GM23338 (cell line): Measurements from ENCODE around the gene LIPG. TPM values are rescaled to one million over a fixed set of nuclear protein-coding genes. Genes with fewer than 3 reads are reported as not detected.

ENCODE experiments used
- ATAC-seq: fragments of 200-7000 bp; cut with Tn5 transposase; 3 replicates; pipeline ENCODE4 v1.9.1; 2020
- DNase-seq: peaks from one replicate; pipeline ENCODE4 v3.0.0-alpha.2; 2015; ENCODE audit warnings: low spot score
- H2AFZ ChIP-seq: fragments of 200-600 bp; sonication (generic); 2 replicates; pipeline ENCODE4 v1.8.0; 2016; ENCODE audit warnings: antibody characterized with exemption, mild to moderate bottlenecking, moderate library complexity
- H3F3A ChIP-seq: fragments of 200-600 bp; sonication (generic); replicated peaks from 2 replicates; pipeline ENCODE4 v1.8.0; 2017; ENCODE audit warnings: antibody characterized with exemption, mixed run types, low read depth
- H3K27ac ChIP-seq: fragments of 200-600 bp; sonication (generic); 2 replicates; pipeline ENCODE4 v1.6.1; 2016; ENCODE audit warnings: low read depth
- H3K27me3 ChIP-seq: fragments of 200-600 bp; sonication (generic); 2 replicates; pipeline ENCODE4 v1.8.0; 2016; ENCODE audit warnings: mild to moderate bottlenecking, mixed run types, moderate library complexity; ENCODE audit not compliant: insufficient read depth
- H3K36me3 ChIP-seq: fragments of 200-600 bp; sonication (generic); 2 replicates; pipeline ENCODE4 v1.8.0; 2016; ENCODE audit warnings: mild to moderate bottlenecking; ENCODE audit not compliant: insufficient read depth
- H3K4me1 ChIP-seq: fragments of 200-600 bp; sonication (generic); 2 replicates; pipeline ENCODE4 v1.8.0; 2016; ENCODE audit warnings: mild to moderate bottlenecking, moderate library complexity; ENCODE audit not compliant: insufficient read depth
- H3K4me2 ChIP-seq: fragments of 200-600 bp; sonication (generic); 2 replicates; pipeline ENCODE4 v1.7.1; 2017; ENCODE audit warnings: mixed run types
- H3K4me3 ChIP-seq: fragments of 200-600 bp; sonication (generic); 2 replicates; pipeline ENCODE4 v1.6.1; 2016; ENCODE audit warnings: mixed run types
- H3K79me2 ChIP-seq: fragments of 200-600 bp; sonication (generic); replicated peaks from 2 replicates; pipeline ENCODE4 v1.8.0; 2017; ENCODE audit warnings: mild to moderate bottlenecking; ENCODE audit not compliant: insufficient read depth
- H3K9me2 ChIP-seq: fragments of 200-600 bp; sonication (generic); 2 replicates; pipeline ENCODE4 v1.8.0; 2017; ENCODE audit not compliant: insufficient read depth
- H4K20me1 ChIP-seq: fragments of 200-600 bp; sonication (generic); replicated peaks from 2 replicates; pipeline ENCODE4 v1.8.0; 2017; ENCODE audit warnings: mild to moderate bottlenecking; ENCODE audit not compliant: insufficient read depth
- H3K27ac Mint-ChIP-seq: 2 replicates; pipeline ENCODE4 v1.8.0; 2020; ENCODE audit warnings: inconsistent platforms, mild to moderate bottlenecking, moderate library complexity, mixed read lengths
- H3K27me3 Mint-ChIP-seq: 3 replicates; pipeline ENCODE4 v1.8.0; 2022; ENCODE audit warnings: low read depth, mild to moderate bottlenecking, moderate library complexity, mixed read lengths, inconsistent platforms; ENCODE audit not compliant: insufficient read depth, poor library complexity
- H3K36me3 Mint-ChIP-seq: 3 replicates; pipeline ENCODE4 v1.8.0; 2021; ENCODE audit warnings: low read depth, mild to moderate bottlenecking, inconsistent platforms, moderate library complexity, mixed read lengths
- H3K4me1 Mint-ChIP-seq: 3 replicates; pipeline ENCODE4 v1.8.0; 2020; ENCODE audit warnings: mild to moderate bottlenecking, inconsistent platforms, mixed read lengths
- H3K4me3 Mint-ChIP-seq: 3 replicates; pipeline ENCODE4 v1.8.0; 2021; ENCODE audit warnings: moderate library complexity, mild to moderate bottlenecking, inconsistent platforms, mixed read lengths
- H3K9me3 Mint-ChIP-seq: 3 replicates; pipeline ENCODE4 v1.8.0; 2020; ENCODE audit warnings: moderate library complexity, mild to moderate bottlenecking, inconsistent platforms, mixed read lengths
- CREB1 ChIP-seq: fragments of 250-450 bp; sonication (Bioruptor Pico); IDR thresholded peaks from 2 replicates; pipeline ENCODE4 v1.5.0; 2020; ENCODE audit warnings: low read depth, mild to moderate bottlenecking, moderate library complexity
- EZH2phosphoT487 ChIP-seq: fragments of 200-600 bp; sonication (generic); IDR thresholded peaks from one replicate; pipeline ENCODE4 v1.8.1; 2018; ENCODE audit warnings: antibody characterized with exemption; ENCODE audit not compliant: unreplicated experiment
- JUNB ChIP-seq: IDR thresholded peaks from one replicate; pipeline ENCODE4 v1.6.1; 2016; ENCODE audit warnings: antibody characterized with exemption; ENCODE audit not compliant: unreplicated experiment
- NANOG ChIP-seq: IDR thresholded peaks from 2 replicates; pipeline ENCODE4 v1.6.1; 2016; ENCODE audit warnings: antibody characterized with exemption, borderline replicate concordance
- POLR2AphosphoS5 ChIP-seq: IDR thresholded peaks from 2 replicates; pipeline ENCODE4 v1.6.1; 2016; ENCODE audit warnings: antibody characterized with exemption, low read depth
- STAT1 ChIP-seq: IDR thresholded peaks from one replicate; pipeline ENCODE4 v1.6.1; 2016; ENCODE audit warnings: antibody characterized with exemption; ENCODE audit not compliant: unreplicated experiment
- ZNF114 ChIP-seq: fragments of 250-450 bp; sonication (Bioruptor Pico); IDR thresholded peaks from 2 replicates; pipeline ENCODE4 v1.5.0; 2020; ENCODE audit warnings: mild to moderate bottlenecking, moderate library complexity
- ZNF331 ChIP-seq: fragments of 250-450 bp; sonication (Bioruptor Pico); IDR thresholded peaks from 2 replicates; pipeline ENCODE4 v1.5.0; 2020; ENCODE audit warnings: low read depth, mild to moderate bottlenecking, moderate library complexity
- ZNF462 ChIP-seq: fragments of 250-450 bp; sonication (Bioruptor Pico); IDR thresholded peaks from 2 replicates; pipeline ENCODE4 v1.5.0; 2020; ENCODE audit warnings: mild to moderate bottlenecking, moderate library complexity
- polyA plus RNA-seq: library from polyadenylated mRNA; unstranded; fragments of >200 nt; fragmentation: Nextera tagmentation; extraction: Ambion mirVana; gene quantifications from 2 replicates; pipeline ENCODE4 v1.2.1, GENCODE V29; 2016
- total RNA-seq: library from RNA; depleted of rRNA; stranded (reverse); fragments of >200 nt; shearing (Covaris generic); gene quantifications from 2 replicates; pipeline ENCODE4 v1.2.3, GENCODE V29; 2014
- TF ChIP-seq, protein P1 (sequence below): IDR thresholded peaks from one replicate; pipeline ENCODE4 v1.6.1; 2018; ENCODE audit warnings: antibody characterized with exemption; ENCODE audit not compliant: unreplicated experiment
- TF ChIP-seq, protein P2 (sequence below), 2 experiments: fragments of 200-600 bp in 1 of 2; sonication (generic) in 1 of 2; conservative IDR thresholded peaks; 2 replicates each; pipeline versions ENCODE4 v1.5.1 to v1.6.1; 2016 to 2017; ENCODE audit warnings: antibody characterized with exemption in 2 of 2, low read depth in 2 of 2, mild to moderate bottlenecking in 2 of 2, moderate library complexity in 1 of 2

The LIPG gene
- total and polyA plus RNA-seq, 2 experiments from 2014 or later = 4.9 to 17.7 TPM

- Histone ChIP-seq H3K27me3 (peaks cover 36% of the 10 kb centered on the region), H3K27ac (no peak overlapping the region), H3K9me2 (no peaks in the 10 kb centered on the region), H3K4me2 (peak overlapping the region; percentile 98), H2AFZ (no peak overlapping the region), H3F3A (0 out of 2 replicates have a peak, but pooled peaks cover 11% of the 10 kb centered on the region), H3K4me1 (peaks cover 14% of the 10 kb centered on the region), H3K36me3 (no peaks in the 10 kb centered on the region), H4K20me1 (no peaks in the 10 kb centered on the region), H3K4me3 (peak overlapping the region; percentile 85), H3K79me2 (peaks cover 20% of the 10 kb centered on the region)
- no peak for DNase-seq
- ATAC-seq = no peak
- H3K36me3 Mint-ChIP-seq = peaks cover 18% of the 10 kb centered on the region
- peaks cover 39% of the 10 kb centered on the region for H3K27me3 Mint-ChIP-seq
- H3K9me3 Mint-ChIP-seq = peaks cover 19% of the 10 kb centered on the region; the same call in 2 of the 3 replicates
- TF ChIP-seq POLR2AphosphoS5 (no peak), ZNF114 (CRISPR knock-in tag) (no peak), ZNF331 (CRISPR knock-in tag) (no peak), ZNF462 (CRISPR knock-in tag) (no peak), STAT1 (no peak), NANOG (no peak), CREB1 (no peak), JUNB (no peak), EZH2phosphoT487 (no peak)
- TF ChIP-seq, protein P1, sequence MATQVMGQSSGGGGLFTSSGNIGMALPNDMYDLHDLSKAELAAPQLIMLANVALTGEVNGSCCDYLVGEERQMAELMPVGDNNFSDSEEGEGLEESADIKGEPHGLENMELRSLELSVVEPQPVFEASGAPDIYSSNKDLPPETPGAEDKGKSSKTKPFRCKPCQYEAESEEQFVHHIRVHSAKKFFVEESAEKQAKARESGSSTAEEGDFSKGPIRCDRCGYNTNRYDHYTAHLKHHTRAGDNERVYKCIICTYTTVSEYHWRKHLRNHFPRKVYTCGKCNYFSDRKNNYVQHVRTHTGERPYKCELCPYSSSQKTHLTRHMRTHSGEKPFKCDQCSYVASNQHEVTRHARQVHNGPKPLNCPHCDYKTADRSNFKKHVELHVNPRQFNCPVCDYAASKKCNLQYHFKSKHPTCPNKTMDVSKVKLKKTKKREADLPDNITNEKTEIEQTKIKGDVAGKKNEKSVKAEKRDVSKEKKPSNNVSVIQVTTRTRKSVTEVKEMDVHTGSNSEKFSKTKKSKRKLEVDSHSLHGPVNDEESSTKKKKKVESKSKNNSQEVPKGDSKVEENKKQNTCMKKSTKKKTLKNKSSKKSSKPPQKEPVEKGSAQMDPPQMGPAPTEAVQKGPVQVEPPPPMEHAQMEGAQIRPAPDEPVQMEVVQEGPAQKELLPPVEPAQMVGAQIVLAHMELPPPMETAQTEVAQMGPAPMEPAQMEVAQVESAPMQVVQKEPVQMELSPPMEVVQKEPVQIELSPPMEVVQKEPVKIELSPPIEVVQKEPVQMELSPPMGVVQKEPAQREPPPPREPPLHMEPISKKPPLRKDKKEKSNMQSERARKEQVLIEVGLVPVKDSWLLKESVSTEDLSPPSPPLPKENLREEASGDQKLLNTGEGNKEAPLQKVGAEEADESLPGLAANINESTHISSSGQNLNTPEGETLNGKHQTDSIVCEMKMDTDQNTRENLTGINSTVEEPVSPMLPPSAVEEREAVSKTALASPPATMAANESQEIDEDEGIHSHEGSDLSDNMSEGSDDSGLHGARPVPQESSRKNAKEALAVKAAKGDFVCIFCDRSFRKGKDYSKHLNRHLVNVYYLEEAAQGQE = no peak
- TF ChIP-seq, protein P2, sequence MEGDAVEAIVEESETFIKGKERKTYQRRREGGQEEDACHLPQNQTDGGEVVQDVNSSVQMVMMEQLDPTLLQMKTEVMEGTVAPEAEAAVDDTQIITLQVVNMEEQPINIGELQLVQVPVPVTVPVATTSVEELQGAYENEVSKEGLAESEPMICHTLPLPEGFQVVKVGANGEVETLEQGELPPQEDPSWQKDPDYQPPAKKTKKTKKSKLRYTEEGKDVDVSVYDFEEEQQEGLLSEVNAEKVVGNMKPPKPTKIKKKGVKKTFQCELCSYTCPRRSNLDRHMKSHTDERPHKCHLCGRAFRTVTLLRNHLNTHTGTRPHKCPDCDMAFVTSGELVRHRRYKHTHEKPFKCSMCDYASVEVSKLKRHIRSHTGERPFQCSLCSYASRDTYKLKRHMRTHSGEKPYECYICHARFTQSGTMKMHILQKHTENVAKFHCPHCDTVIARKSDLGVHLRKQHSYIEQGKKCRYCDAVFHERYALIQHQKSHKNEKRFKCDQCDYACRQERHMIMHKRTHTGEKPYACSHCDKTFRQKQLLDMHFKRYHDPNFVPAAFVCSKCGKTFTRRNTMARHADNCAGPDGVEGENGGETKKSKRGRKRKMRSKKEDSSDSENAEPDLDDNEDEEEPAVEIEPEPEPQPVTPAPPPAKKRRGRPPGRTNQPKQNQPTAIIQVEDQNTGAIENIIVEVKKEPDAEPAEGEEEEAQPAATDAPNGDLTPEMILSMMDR (conservative IDR thresholded peaks at IDR 0.05; ENCODE audit: low read depth in 2 of 2) = no peak
- H3K4me3 Mint-ChIP-seq = peak overlapping the region; percentile 82
- H3K4me1 Mint-ChIP-seq = peaks cover 25% of the 10 kb centered on the region
- H3K27ac Mint-ChIP-seq = no peak overlapping the region
Observed at GRCh38 chr18:49563701-49564517, 2.1 kb downstream of the LIPG start.
